Measurements from ENCODE around the gene NEURL1. TPM values are rescaled to one million over a fixed set of nuclear protein-coding genes. Genes with fewer than 3 reads are reported as not detected.

NEURL1 gene
- total and polyA plus RNA-seq, 2 donors (not counting 3 experiments of a cell fraction or from before 2014, with no cell fraction given), result 0.06 to 0.22 TPM

DNA sequence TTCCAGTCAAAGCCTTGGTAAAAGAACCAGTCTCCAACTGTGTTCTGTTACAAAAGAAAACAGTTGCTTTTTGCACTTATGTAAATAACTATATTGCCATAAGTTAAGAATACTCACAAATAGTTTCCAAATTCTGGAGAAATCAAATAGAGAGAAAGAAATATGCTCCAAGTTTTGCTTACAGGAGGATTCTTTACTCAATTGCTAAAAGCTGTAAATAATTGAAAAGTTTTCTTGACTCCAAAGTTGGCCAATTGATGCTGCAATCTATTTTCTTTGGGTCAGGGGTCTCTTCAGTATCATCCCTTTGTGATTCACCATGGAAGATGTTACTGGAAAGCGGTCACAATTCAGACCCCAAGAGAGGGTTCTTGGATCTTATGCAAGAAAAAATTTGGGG is 36.0 kb downstream of the NEURL1 start:
- Histone ChIP-seq H2AFZ (ENCODE audit: low read depth, low read length) (no peak overlapping the region), H3K9me1 (replicated peaks; ENCODE audit: control insufficient read depth, extremely low read depth, insufficient read depth, low read length) (no peaks in the 10 kb centered on the region), H3K36me3 (ENCODE audit: control insufficient read depth in 2 of 2, extremely low read depth in 1 of 2, insufficient read depth in 2 of 2, low read length in 2 of 2) (no peaks in the 10 kb centered on the region), H3K27me3 (ENCODE audit: control insufficient read depth in 2 of 2, insufficient read depth in 2 of 2, low read length in 2 of 2) (no peaks in the 10 kb centered on the region), H4K20me1 (replicated peaks; ENCODE audit: control insufficient read depth, extremely low read depth, insufficient read depth, low read length) (no peaks in the 10 kb centered on the region), H3K9me3 (replicated peaks; ENCODE audit: control insufficient read depth, insufficient read depth, low read length) (no peaks in the 10 kb centered on the region), H3K4me3 (replicated peaks in 1 of 3; ENCODE audit: insufficient read depth in 1 of 3, low read depth in 1 of 3, low read length in 3 of 3) (no peak overlapping the region), H3K79me2 (ENCODE audit: control insufficient read depth, insufficient read depth, low read length) (no peaks in the 10 kb centered on the region), H3K9ac (replicated peaks; ENCODE audit: extremely low read depth, insufficient read depth, low read length) (no peak overlapping the region), H3K4me1 (ENCODE audit: control insufficient read depth, extremely low read depth, insufficient read depth, low read length) (no peaks in the 10 kb centered on the region), H3K4me2 (ENCODE audit: insufficient read depth, low read length) (no peak overlapping the region), H3K27ac (ENCODE audit: insufficient read depth, low read depth, low read length) (no peak overlapping the region)
- DNase-seq (ENCODE audit: low read depth, low spot score) (no peak), FAIRE-seq (no peak)
- TF ChIP-seq GATA2 (IDR thresholded peaks at IDR 0.05; ENCODE audit: insufficient read depth, insufficient read length, low read depth, low read length), result no peak
- no peak for TF ChIP-seq MYC (IDR thresholded peaks at IDR 0.05; ENCODE audit: low read depth, low read length)
- no peak for TF ChIP-seq EZH2 (IDR thresholded peaks at IDR 0.05; ENCODE audit: borderline replicate concordance, low read depth, low read length, severe bottlenecking)
- TF ChIP-seq, protein P1, sequence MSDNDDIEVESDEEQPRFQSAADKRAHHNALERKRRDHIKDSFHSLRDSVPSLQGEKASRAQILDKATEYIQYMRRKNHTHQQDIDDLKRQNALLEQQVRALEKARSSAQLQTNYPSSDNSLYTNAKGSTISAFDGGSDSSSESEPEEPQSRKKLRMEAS (IDR thresholded peaks at IDR 0.05; ENCODE audit: insufficient read depth, insufficient read length), result no peak
- TF ChIP-seq FOS (IDR thresholded peaks at IDR 0.05; ENCODE audit: borderline replicate concordance, insufficient read depth, low read length), result no peak
- TF ChIP-seq, protein P2, sequence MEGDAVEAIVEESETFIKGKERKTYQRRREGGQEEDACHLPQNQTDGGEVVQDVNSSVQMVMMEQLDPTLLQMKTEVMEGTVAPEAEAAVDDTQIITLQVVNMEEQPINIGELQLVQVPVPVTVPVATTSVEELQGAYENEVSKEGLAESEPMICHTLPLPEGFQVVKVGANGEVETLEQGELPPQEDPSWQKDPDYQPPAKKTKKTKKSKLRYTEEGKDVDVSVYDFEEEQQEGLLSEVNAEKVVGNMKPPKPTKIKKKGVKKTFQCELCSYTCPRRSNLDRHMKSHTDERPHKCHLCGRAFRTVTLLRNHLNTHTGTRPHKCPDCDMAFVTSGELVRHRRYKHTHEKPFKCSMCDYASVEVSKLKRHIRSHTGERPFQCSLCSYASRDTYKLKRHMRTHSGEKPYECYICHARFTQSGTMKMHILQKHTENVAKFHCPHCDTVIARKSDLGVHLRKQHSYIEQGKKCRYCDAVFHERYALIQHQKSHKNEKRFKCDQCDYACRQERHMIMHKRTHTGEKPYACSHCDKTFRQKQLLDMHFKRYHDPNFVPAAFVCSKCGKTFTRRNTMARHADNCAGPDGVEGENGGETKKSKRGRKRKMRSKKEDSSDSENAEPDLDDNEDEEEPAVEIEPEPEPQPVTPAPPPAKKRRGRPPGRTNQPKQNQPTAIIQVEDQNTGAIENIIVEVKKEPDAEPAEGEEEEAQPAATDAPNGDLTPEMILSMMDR (IDR thresholded peaks at IDR 0.05; ENCODE audit: extremely low read depth in 1 of 2, insufficient read depth in 1 of 2, low read depth in 1 of 2, low read length in 2 of 2), result no peak
- no peak for TF ChIP-seq POLR2AphosphoS5 (IDR thresholded peaks at IDR 0.05; ENCODE audit: insufficient read depth, low read depth, low read length)
- TF ChIP-seq JUN (IDR thresholded peaks at IDR 0.05; ENCODE audit: borderline replicate concordance, insufficient read depth, insufficient read length, low read depth), result no peak
- no peak for TF ChIP-seq POLR2A (IDR thresholded peaks at IDR 0.05; ENCODE audit: low read depth, low read length)
- dilution Hi-C loops (cut with MboI; ENCODE audit: extremely low pct_ligation_motif_present, low sequenced_read_pairs) (no loop called here), intact Hi-C loops (cut with micrococcal nuclease) (no loop called here)
- BruUV-seq (replicated peaks), result no TSS peak
- ChIA-PET POLR2A (no interaction called here), CTCF (interaction anchor here (1.3 kb wide), 1 partner anchor 13 kb away, joined by 5 read pairs; no protein-coding TSS in a partner anchor)

Measured in endothelial cell of umbilical vein (primary cell).